Mesenchymal stem cell (in vitro differentiated cells and primary cell): ENCODE measurements around the gene ANKRD22. TPM values are rescaled to one million over a fixed set of nuclear protein-coding genes. Genes with fewer than 3 reads are reported as not detected.
A peak's percentile ranks its signal among the peaks of the same experiment; 100 is the strongest.

Source experiments
- DNase-seq: peaks from one replicate; pipeline ENCODE4 v3.0.0-alpha.2; 2013
- H2AFZ ChIP-seq: one replicate; pipeline ENCODE4 v1.6.1; 2013; ENCODE audit warnings: low read depth, mild to moderate bottlenecking, control low read depth, inconsistent platforms, low read length, moderate library complexity
- H2AK5ac ChIP-seq: 2 replicates; pipeline ENCODE4 v1.6.1; 2013; ENCODE audit warnings: low read length, moderate library complexity, mild to moderate bottlenecking, inconsistent platforms; ENCODE audit not compliant: severe bottlenecking
- H2BK120ac ChIP-seq: one replicate; pipeline ENCODE4 v1.6.1; 2013; ENCODE audit warnings: low read depth, mild to moderate bottlenecking, inconsistent platforms, low read length, moderate library complexity
- H2BK12ac ChIP-seq, 2 experiments: one replicate each; pipeline ENCODE4 v1.6.1; 2013; ENCODE audit warnings: inconsistent platforms in 2 of 2, low read length in 2 of 2, mild to moderate bottlenecking in 2 of 2, moderate library complexity in 2 of 2, control low read depth in 1 of 2
- H2BK15ac ChIP-seq: one replicate; pipeline ENCODE4 v1.6.1; 2013; ENCODE audit warnings: mild to moderate bottlenecking, low read depth, inconsistent platforms; ENCODE audit not compliant: poor library complexity, severe bottlenecking
- H2BK5ac ChIP-seq: 2 replicates; pipeline ENCODE4 v1.6.1; 2013; ENCODE audit warnings: low read depth, mild to moderate bottlenecking, low read length, control low read depth, inconsistent platforms; ENCODE audit not compliant: poor library complexity, severe bottlenecking
- H3K14ac ChIP-seq, 2 experiments: one replicate each; pipeline ENCODE4 v1.6.1; 2013; ENCODE audit warnings: inconsistent platforms in 2 of 2, low read length in 2 of 2, control low read depth in 1 of 2, mild to moderate bottlenecking in 1 of 2, moderate library complexity in 1 of 2
- H3K18ac ChIP-seq, 2 experiments: one replicate each; pipeline ENCODE4 v1.6.1; 2013; ENCODE audit warnings: inconsistent platforms in 2 of 2, low read length in 2 of 2, control low read depth in 1 of 2, low read depth in 1 of 2, mild to moderate bottlenecking in 1 of 2
- H3K23ac ChIP-seq, 2 experiments: one replicate each; pipeline ENCODE4 v1.6.1; 2013; ENCODE audit warnings: inconsistent platforms in 2 of 2, low read length in 2 of 2, mild to moderate bottlenecking in 2 of 2, moderate library complexity in 2 of 2, control low read depth in 1 of 2
- H3K27ac ChIP-seq: 2 replicates; pipeline ENCODE4 v1.5.1; 2013; ENCODE audit warnings: mild to moderate bottlenecking, moderate library complexity, low read length, control low read depth, inconsistent platforms; ENCODE audit not compliant: poor library complexity, severe bottlenecking
- H3K27me3 ChIP-seq, 2 experiments: 2 replicates each; pipeline versions ENCODE4 v1.6.1 to v1.7.0; 2013; ENCODE audit warnings: low read length in 2 of 2, mild to moderate bottlenecking in 2 of 2, moderate library complexity in 2 of 2, control low read depth in 1 of 2, inconsistent platforms in 1 of 2; ENCODE audit not compliant: control insufficient read depth in 1 of 2, insufficient read depth in 1 of 2
- H3K36me3 ChIP-seq, 2 experiments: 2 replicates each; pipeline versions ENCODE4 v1.6.1 to v1.7.0; 2013; ENCODE audit warnings: low read length in 2 of 2, control low read depth in 1 of 2, inconsistent platforms in 1 of 2, low read depth in 1 of 2, mild to moderate bottlenecking in 1 of 2; ENCODE audit not compliant: insufficient read depth in 2 of 2, control insufficient read depth in 1 of 2
- H3K4ac ChIP-seq, 2 experiments: one replicate each; pipeline ENCODE4 v1.6.1; 2013; ENCODE audit warnings: inconsistent platforms in 2 of 2, low read length in 2 of 2, mild to moderate bottlenecking in 2 of 2, moderate library complexity in 2 of 2, control low read depth in 1 of 2, low read depth in 1 of 2
- H3K4me1 ChIP-seq: 2 replicates; pipeline ENCODE4 v1.6.1; 2013; ENCODE audit warnings: low read depth, low read length, control low read depth; ENCODE audit not compliant: control insufficient read depth, insufficient read depth
- H3K4me2 ChIP-seq: 2 replicates; pipeline ENCODE4 v1.6.1; 2013; ENCODE audit warnings: low read length, mild to moderate bottlenecking, inconsistent platforms; ENCODE audit not compliant: poor library complexity, severe bottlenecking
- H3K4me3 ChIP-seq, 2 experiments: 2 replicates each; pipeline versions ENCODE4 v1.5.1 to v1.7.0; 2013; ENCODE audit warnings: low read length in 2 of 2, mild to moderate bottlenecking in 2 of 2, control low read depth in 1 of 2, low read depth in 1 of 2; ENCODE audit not compliant: insufficient read depth in 1 of 2
- H3K79me1 ChIP-seq: replicated peaks from 2 replicates; pipeline ENCODE4 v1.6.1; 2013; ENCODE audit warnings: mild to moderate bottlenecking, control low read depth, low read length, inconsistent platforms; ENCODE audit not compliant: poor library complexity, severe bottlenecking
- H3K9ac ChIP-seq: 2 replicates; pipeline ENCODE4 v1.7.0; 2013; ENCODE audit warnings: mild to moderate bottlenecking, low read length, moderate library complexity
- H3K9me3 ChIP-seq: 2 replicates; pipeline ENCODE4 v1.7.0; 2013; ENCODE audit warnings: mild to moderate bottlenecking, low read length; ENCODE audit not compliant: control insufficient read depth
- H4K8ac ChIP-seq: one replicate; pipeline ENCODE4 v1.6.1; 2013; ENCODE audit warnings: inconsistent platforms, mild to moderate bottlenecking, low read length, moderate library complexity
- H4K91ac ChIP-seq: one replicate; pipeline ENCODE4 v1.6.1; 2013; ENCODE audit warnings: mild to moderate bottlenecking, low read length, inconsistent platforms
- WGBS: methylation state at CpG from one replicate; pipeline ENCODE4 v1.1.7; 2013; ENCODE audit warnings: mixed read lengths; 5-methylcytosine and 5-hydroxymethylcytosine counted together
- polyA plus RNA-seq, 2 experiments: library from polyadenylated mRNA; stranded (reverse); fragments of 200-250 nt; gene quantifications; one replicate each; pipeline ENCODE4 v1.2.3, GENCODE V29; 2013

ANKRD22 gene
- not detected for polyA plus RNA-seq (2013, experiment 1 of 2)
- 0.04 TPM for polyA plus RNA-seq (2013, experiment 2 of 2)

- Histone ChIP-seq H3K4me3 (no peak within 1 kb of the TSS), H3K9ac (peak within 1 kb of the TSS; percentile 8), H3K27me3 (no peaks in the 10 kb centered on the region), H3K14ac (no peak within 1 kb of the TSS), H2BK5ac (no peak within 1 kb of the TSS), H2AK5ac (no peak within 1 kb of the TSS), H3K4me2 (no peak within 1 kb of the TSS), H4K8ac (no peak within 1 kb of the TSS), H3K9me3 (no peaks in the 10 kb centered on the region), H4K91ac (no peak within 1 kb of the TSS), H3K27ac (no peak within 1 kb of the TSS), H2BK15ac (no peak within 1 kb of the TSS), H2AFZ (no peak within 1 kb of the TSS), H3K18ac (no peak within 1 kb of the TSS), H3K36me3 (no peaks in the 10 kb centered on the region), H2BK120ac (no peak within 1 kb of the TSS), H3K4ac (no peak within 1 kb of the TSS), H2BK12ac (no peak within 1 kb of the TSS), H3K23ac (no peak within 1 kb of the TSS), H3K79me1 (no peaks in the 10 kb centered on the region), H3K4me1 (peaks cover 2% of the 10 kb centered on the region)
- DNase-seq: peak; percentile 18
- 70% methylated on average over 5 of the region's 5 CpGs for WGBS
Measured at GRCh38 chr10:88851706-88852105, at the start of gene ANKRD22. TSS of gene ANKRD22 (minus strand) at chr10:88851844. CDS start at chr10:88851607, 237 bp downstream.

- no peak overlapping the region for H2BK12ac ChIP-seq
- no peak overlapping the region for H3K23ac ChIP-seq
- H3K27me3 ChIP-seq: no peaks in the 10 kb centered on the region
- H2BK5ac ChIP-seq: no peak overlapping the region
- H4K8ac ChIP-seq: no peak overlapping the region
- H2AK5ac ChIP-seq: no peak overlapping the region
- H3K36me3 ChIP-seq: peaks cover 0 to 28% of the 10 kb centered on the region in 2 experiments
- H3K79me1 ChIP-seq: peaks cover 27% of the 10 kb centered on the region
- peaks cover 2% of the 10 kb centered on the region for H3K4me1 ChIP-seq
- no peak overlapping the region for H3K4me3 ChIP-seq
- no peak overlapping the region for H3K4ac ChIP-seq
- no peak overlapping the region for H3K27ac ChIP-seq
- H3K4me2 ChIP-seq: no peak overlapping the region
- no peak overlapping the region for H2BK120ac ChIP-seq
- H3K18ac ChIP-seq: no peak overlapping the region
- H3K9me3 ChIP-seq: no peaks in the 10 kb centered on the region
- no peak overlapping the region for H2AFZ ChIP-seq
- no peak overlapping the region for H4K91ac ChIP-seq
- no peak overlapping the region for H2BK15ac ChIP-seq
- 83% methylated on average over 2 of the region's 2 CpGs for WGBS
- DNase-seq: no peak
- no peak overlapping the region for H3K14ac ChIP-seq
- H3K9ac ChIP-seq: no peak overlapping the region
Measured at GRCh38 chr10:88899886-88900285, 48.2 kb upstream of the ANKRD22 start.

GRCh38 chr10:88898727-88899126 is 47.1 kb upstream of the ANKRD22 start:
- Histone ChIP-seq H2AK5ac (no peak overlapping the region), H3K79me1 (peaks cover 31% of the 10 kb centered on the region), H3K9me3 (no peaks in the 10 kb centered on the region), H3K27me3 (no peaks in the 10 kb centered on the region), H2BK12ac (peak overlapping the region in 1 of 2 experiments; percentile 57), H3K4me3 (no peak overlapping the region), H3K9ac (no peak overlapping the region), H3K4me1 (peaks cover 2% of the 10 kb centered on the region), H3K23ac (no peak overlapping the region), H3K4ac (peak overlapping the region in 1 of 2 experiments; percentile 58), H3K18ac (no peak overlapping the region), H2BK15ac (no peak overlapping the region), H4K8ac (no peak overlapping the region), H4K91ac (no peak overlapping the region), H2AFZ (no peak overlapping the region), H2BK5ac (no peak overlapping the region), H2BK120ac (no peak overlapping the region), H3K4me2 (no peak overlapping the region), H3K36me3 (peaks cover 0 to 17% of the 10 kb centered on the region in 2 experiments), H3K14ac (no peak overlapping the region), H3K27ac (no peak overlapping the region)
- 98% methylated on average over 3 of the region's 3 CpGs for whole genome bisulfite sequencing
- no peak for DNase-seq

GRCh38 chr10:88896994-88897853 is 45.6 kb upstream of the ANKRD22 start:
- no peaks in the 10 kb centered on the region for H3K27me3 ChIP-seq
- no peak overlapping the region for H2BK5ac ChIP-seq
- no peak overlapping the region for H2AK5ac ChIP-seq
- no peak overlapping the region for H2BK120ac ChIP-seq
- H3K4me2 ChIP-seq: no peak overlapping the region
- H4K91ac ChIP-seq: no peak overlapping the region
- H3K4me1 ChIP-seq: peaks cover 3% of the 10 kb centered on the region
- H3K9me3 ChIP-seq: no peaks in the 10 kb centered on the region
- H2BK15ac ChIP-seq: no peak overlapping the region
- H3K79me1 ChIP-seq: peaks cover 31% of the 10 kb centered on the region
- peak overlapping the region in 1 of 2 experiments; percentile 15 for H3K4me3 ChIP-seq
- no peak overlapping the region for H3K14ac ChIP-seq
- H3K27ac ChIP-seq: no peak overlapping the region
- peak overlapping the region in 1 of 2 experiments; percentile 54 for H3K18ac ChIP-seq
- peaks cover 0 to 4% of the 10 kb centered on the region in 2 experiments for H3K36me3 ChIP-seq
- peak; percentile 28 for DNase-seq
- no peak overlapping the region for H2AFZ ChIP-seq
- no peak overlapping the region for H3K4ac ChIP-seq
- peak overlapping the region; percentile 66 for H3K9ac ChIP-seq
- H3K23ac ChIP-seq: no peak overlapping the region
- WGBS: 32% methylated on average over 6 of the region's 8 CpGs
- H2BK12ac ChIP-seq: no peak overlapping the region
- no peak overlapping the region for H4K8ac ChIP-seq
